T-helper 1 cell treated with Interleukin-12 subunit alpha and Interleukin-12 subunit beta and Interleukin-4 antibody, amounts not matched to agents 30 μg/mL and 1 μg/mL, for 36 hours (primary cell): Measurements from ENCODE around the gene SRCIN1.

Experiments used
- H3K27ac Mint-ChIP-seq: one replicate; pipeline ENCODE4 v1.8.0; 2021; ENCODE audit warnings: mild to moderate bottlenecking, mixed read lengths
- H3K27me3 Mint-ChIP-seq: one replicate; pipeline ENCODE4 v1.8.0; 2021; ENCODE audit warnings: low read depth, mixed read lengths
- H3K36me3 Mint-ChIP-seq: one replicate; pipeline ENCODE4 v1.8.0; 2021; ENCODE audit warnings: low read depth, mixed read lengths
- H3K4me1 Mint-ChIP-seq: one replicate; pipeline ENCODE4 v1.8.0; 2021; ENCODE audit warnings: low read depth, mixed read lengths
- H3K4me3 Mint-ChIP-seq: one replicate; pipeline ENCODE4 v1.8.0; 2021; ENCODE audit warnings: mild to moderate bottlenecking, moderate library complexity, mixed read lengths
- H3K9me3 Mint-ChIP-seq: one replicate; pipeline ENCODE4 v1.8.0; 2021; ENCODE audit warnings: mixed read lengths

Gene SRCIN1

GRCh38 chr17:38560503-38561318, 45.0 kb downstream of the SRCIN1 start:
- Mint-ChIP-seq H3K4me1 (peaks cover 21% of the 10 kb centered on the region), H3K4me3 (peak overlapping the region; percentile 46), H3K9me3 (no peaks in the 10 kb centered on the region), H3K27ac (no peak overlapping the region), H3K27me3 (peaks cover 65% of the 10 kb centered on the region), H3K36me3 (no peaks in the 10 kb centered on the region)

- Mint-ChIP-seq H3K4me3 (no peak overlapping the region), H3K27ac (no peak overlapping the region), H3K27me3 (peaks cover 62% of the 10 kb centered on the region), H3K9me3 (no peaks in the 10 kb centered on the region), H3K4me1 (peaks cover 21% of the 10 kb centered on the region), H3K36me3 (no peaks in the 10 kb centered on the region)
Measured at GRCh38 chr17:38559880-38560230, 45.9 kb downstream of the SRCIN1 start.

GRCh38 chr17:38559051-38559879, 46.5 kb downstream of the SRCIN1 start:
- peak overlapping the region; percentile 91 for H3K4me3 Mint-ChIP-seq
- H3K27me3 Mint-ChIP-seq, result peaks cover 60% of the 10 kb centered on the region
- no peaks in the 10 kb centered on the region for H3K36me3 Mint-ChIP-seq
- H3K9me3 Mint-ChIP-seq, result no peaks in the 10 kb centered on the region
- H3K27ac Mint-ChIP-seq, result peak overlapping the region; percentile 74
- peaks cover 21% of the 10 kb centered on the region for H3K4me1 Mint-ChIP-seq

DNA sequence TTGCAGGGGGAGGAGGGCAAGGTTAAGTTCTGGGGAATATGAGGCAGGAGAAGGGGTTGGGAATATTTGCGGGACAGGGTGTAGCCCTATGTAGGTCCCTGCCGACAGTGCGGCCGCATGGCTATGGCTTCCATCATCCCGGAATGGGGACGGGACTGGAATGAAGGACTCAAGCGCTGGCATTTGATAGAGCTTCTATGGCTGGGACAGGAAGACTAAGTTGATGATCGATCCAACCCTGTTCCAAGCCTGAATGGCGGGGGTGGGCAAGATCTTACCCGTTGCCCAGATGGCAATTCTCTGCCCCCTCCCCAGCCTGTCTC, 47.1 kb downstream of the SRCIN1 start:
- peak overlapping the region; percentile 74 for H3K27ac Mint-ChIP-seq
- H3K27me3 Mint-ChIP-seq, result peaks cover 57% of the 10 kb centered on the region
- no peaks in the 10 kb centered on the region for H3K36me3 Mint-ChIP-seq
- peaks cover 21% of the 10 kb centered on the region for H3K4me1 Mint-ChIP-seq
- H3K9me3 Mint-ChIP-seq, result no peaks in the 10 kb centered on the region
- H3K4me3 Mint-ChIP-seq, result peak overlapping the region; percentile 91

GRCh38 chr17:38557836-38558727, 47.7 kb downstream of the SRCIN1 start:
- no peaks in the 10 kb centered on the region for H3K36me3 Mint-ChIP-seq
- H3K27me3 Mint-ChIP-seq, result peaks cover 51% of the 10 kb centered on the region
- H3K9me3 Mint-ChIP-seq, result no peaks in the 10 kb centered on the region
- H3K4me3 Mint-ChIP-seq, result peak overlapping the region; percentile 91
- peaks cover 21% of the 10 kb centered on the region for H3K4me1 Mint-ChIP-seq
- peak overlapping the region; percentile 53 for H3K27ac Mint-ChIP-seq

GRCh38 chr17:38557396-38557795, 48.4 kb downstream of the SRCIN1 start:
- Mint-ChIP-seq H3K4me3 (no peak overlapping the region), H3K36me3 (no peaks in the 10 kb centered on the region), H3K27ac (no peak overlapping the region), H3K27me3 (peaks cover 46% of the 10 kb centered on the region), H3K9me3 (no peaks in the 10 kb centered on the region), H3K4me1 (peaks cover 21% of the 10 kb centered on the region)

DNA sequence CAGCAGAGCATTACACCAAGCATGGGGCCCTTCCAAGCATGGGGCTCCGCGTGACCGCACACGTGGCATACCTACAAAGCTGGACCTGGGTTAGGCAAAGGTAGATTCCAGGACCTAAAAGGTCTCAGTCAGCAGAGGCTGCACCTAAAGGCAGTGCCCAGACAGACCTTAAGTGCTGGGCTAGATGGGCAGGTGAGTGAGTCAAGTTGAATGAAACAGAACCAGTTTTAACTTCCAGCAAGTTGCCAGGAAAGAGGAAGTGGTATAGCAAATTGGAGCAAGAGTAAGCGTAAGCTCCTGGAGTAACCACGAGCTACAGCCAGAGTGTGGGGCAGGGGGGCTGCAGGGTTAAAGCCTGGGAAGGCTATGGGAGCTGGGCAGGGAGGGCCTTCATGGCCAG, 49.5 kb downstream of the SRCIN1 start:
- Mint-ChIP-seq H3K27ac (no peak overlapping the region), H3K36me3 (no peaks in the 10 kb centered on the region), H3K27me3 (peaks cover 41% of the 10 kb centered on the region), H3K4me1 (peaks cover 21% of the 10 kb centered on the region), H3K9me3 (no peaks in the 10 kb centered on the region), H3K4me3 (peak overlapping the region; percentile 39)

- Mint-ChIP-seq H3K4me1 (peaks cover 13% of the 10 kb centered on the region), H3K36me3 (no peaks in the 10 kb centered on the region), H3K27me3 (peaks cover 29% of the 10 kb centered on the region), H3K4me3 (no peak overlapping the region), H3K27ac (no peak overlapping the region), H3K9me3 (no peaks in the 10 kb centered on the region)
Measured at GRCh38 chr17:38554430-38555350, 51.1 kb downstream of the SRCIN1 start.

- H3K36me3 Mint-ChIP-seq, result no peaks in the 10 kb centered on the region
- H3K27ac Mint-ChIP-seq, result no peak overlapping the region
- H3K27me3 Mint-ChIP-seq, result peaks cover 22% of the 10 kb centered on the region
- H3K9me3 Mint-ChIP-seq, result no peaks in the 10 kb centered on the region
- H3K4me1 Mint-ChIP-seq, result no peaks in the 10 kb centered on the region
- H3K4me3 Mint-ChIP-seq, result no peak overlapping the region
Measured at GRCh38 chr17:38552343-38552742, 53.4 kb downstream of the SRCIN1 start.

- H3K4me1 Mint-ChIP-seq, result no peaks in the 10 kb centered on the region
- H3K9me3 Mint-ChIP-seq, result no peaks in the 10 kb centered on the region
- H3K27ac Mint-ChIP-seq, result no peak overlapping the region
- no peaks in the 10 kb centered on the region for H3K36me3 Mint-ChIP-seq
- H3K27me3 Mint-ChIP-seq, result peaks cover 13% of the 10 kb centered on the region
- no peak overlapping the region for H3K4me3 Mint-ChIP-seq
Measured at GRCh38 chr17:38551121-38551520, 54.6 kb downstream of the SRCIN1 start.

DNA sequence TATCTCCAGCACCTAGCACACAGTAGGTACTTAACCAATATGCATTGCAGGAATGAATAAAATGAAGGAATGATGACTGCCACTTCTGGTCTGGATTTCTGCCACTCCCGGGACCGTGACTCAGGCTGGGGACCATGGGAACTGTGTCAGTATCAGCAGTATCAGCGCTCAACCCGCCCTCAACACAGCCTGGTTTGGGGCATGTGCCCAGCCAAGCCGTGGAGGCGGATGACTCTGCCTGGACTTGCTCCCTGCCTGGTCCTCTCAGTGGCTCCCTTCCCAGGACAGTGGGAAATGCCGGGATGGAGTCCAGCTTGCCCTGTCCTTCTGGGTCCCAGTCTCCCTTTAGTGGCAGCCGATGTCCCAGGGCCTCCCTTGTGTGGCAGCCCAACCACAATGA, 55.1 kb downstream of the SRCIN1 start:
- no peaks in the 10 kb centered on the region for H3K36me3 Mint-ChIP-seq
- no peaks in the 10 kb centered on the region for H3K4me1 Mint-ChIP-seq
- no peaks in the 10 kb centered on the region for H3K9me3 Mint-ChIP-seq
- H3K4me3 Mint-ChIP-seq, result no peak overlapping the region
- peaks cover 12% of the 10 kb centered on the region for H3K27me3 Mint-ChIP-seq
- no peak overlapping the region for H3K27ac Mint-ChIP-seq

GRCh38 chr17:38549285-38549684, 56.5 kb downstream of the SRCIN1 start:
- no peak overlapping the region for H3K4me3 Mint-ChIP-seq
- H3K27me3 Mint-ChIP-seq, result peaks cover 3% of the 10 kb centered on the region
- H3K9me3 Mint-ChIP-seq, result no peaks in the 10 kb centered on the region
- no peak overlapping the region for H3K27ac Mint-ChIP-seq
- H3K4me1 Mint-ChIP-seq, result no peaks in the 10 kb centered on the region
- no peaks in the 10 kb centered on the region for H3K36me3 Mint-ChIP-seq

GRCh38 chr17:38547444-38547843, 58.3 kb downstream of the SRCIN1 start:
- H3K9me3 Mint-ChIP-seq, result no peaks in the 10 kb centered on the region
- no peaks in the 10 kb centered on the region for H3K27me3 Mint-ChIP-seq
- H3K4me1 Mint-ChIP-seq, result no peaks in the 10 kb centered on the region
- H3K27ac Mint-ChIP-seq, result no peak overlapping the region
- H3K36me3 Mint-ChIP-seq, result no peaks in the 10 kb centered on the region
- H3K4me3 Mint-ChIP-seq, result no peak overlapping the region

DNA sequence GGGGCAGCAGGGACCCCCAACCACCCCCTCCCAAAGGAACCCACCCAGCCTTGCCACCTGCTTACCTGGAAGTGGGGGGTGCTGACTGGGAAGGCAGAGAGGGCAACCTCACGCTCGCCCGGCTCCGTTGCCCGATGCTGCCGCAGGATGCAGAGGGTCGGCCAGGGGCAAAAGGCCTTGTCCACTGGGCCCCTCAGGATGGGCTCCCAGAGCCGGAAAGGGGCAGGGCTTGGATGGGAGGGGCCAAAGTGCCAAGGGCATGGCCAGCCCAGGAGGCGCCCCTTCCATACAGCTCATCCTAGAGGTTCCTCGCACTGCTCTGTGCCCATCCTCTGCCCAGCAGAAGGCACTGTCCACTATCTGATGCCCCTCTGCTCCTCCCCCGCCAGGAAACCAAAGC, 59.4 kb downstream of the SRCIN1 start:
- Mint-ChIP-seq H3K36me3 (no peaks in the 10 kb centered on the region), H3K27ac (no peak overlapping the region), H3K27me3 (no peaks in the 10 kb centered on the region), H3K4me1 (no peaks in the 10 kb centered on the region), H3K4me3 (no peak overlapping the region), H3K9me3 (no peaks in the 10 kb centered on the region)
